ENCODE measurements around the gene MIPEP.
"Not testable (repeated sequence)": the region's sequence is repeated elsewhere in the genome, so short reads cannot be mapped to it uniquely, and the experiment has no call there.

Gene MIPEP

DNA sequence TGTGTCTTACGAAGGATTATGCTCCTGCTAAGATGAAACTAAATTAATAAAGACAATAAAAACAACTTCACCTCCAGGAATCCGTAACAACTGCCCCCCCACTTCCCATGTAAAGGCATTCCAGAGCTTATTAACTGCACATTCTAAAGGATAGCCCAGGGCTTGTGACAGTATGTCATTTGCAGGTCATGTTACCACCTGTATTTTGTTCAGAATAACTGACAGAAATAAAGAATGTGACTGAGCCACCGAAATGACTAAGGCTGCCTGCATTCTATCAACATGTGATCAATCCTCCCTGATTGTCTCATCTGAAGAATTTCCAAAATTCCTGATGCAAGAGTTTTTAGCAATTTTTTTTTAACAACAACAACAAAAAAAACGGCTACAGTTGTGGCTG lies 117.2 kb downstream of the MIPEP start:
- no peak for DNase-seq

DNA sequence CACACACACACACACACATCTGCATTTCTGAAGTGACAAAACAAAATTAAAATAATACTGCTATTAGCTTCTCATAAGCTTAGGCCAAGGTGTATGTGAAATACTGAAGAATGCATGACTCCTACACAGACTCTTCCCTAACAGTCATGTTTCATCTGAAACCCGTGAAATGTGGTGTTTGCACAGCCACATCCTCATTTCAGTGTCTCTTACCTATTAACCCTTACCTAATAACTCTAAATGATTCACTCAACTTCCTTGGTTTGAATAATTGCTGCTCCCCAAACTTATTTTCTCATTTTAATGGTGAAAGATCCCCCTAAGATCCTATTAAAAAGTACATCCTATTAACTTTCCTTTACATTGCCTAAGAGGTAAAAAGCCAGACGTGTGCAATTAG lies 117.6 kb downstream of the MIPEP start:
- no peak for DNase-seq

DNA sequence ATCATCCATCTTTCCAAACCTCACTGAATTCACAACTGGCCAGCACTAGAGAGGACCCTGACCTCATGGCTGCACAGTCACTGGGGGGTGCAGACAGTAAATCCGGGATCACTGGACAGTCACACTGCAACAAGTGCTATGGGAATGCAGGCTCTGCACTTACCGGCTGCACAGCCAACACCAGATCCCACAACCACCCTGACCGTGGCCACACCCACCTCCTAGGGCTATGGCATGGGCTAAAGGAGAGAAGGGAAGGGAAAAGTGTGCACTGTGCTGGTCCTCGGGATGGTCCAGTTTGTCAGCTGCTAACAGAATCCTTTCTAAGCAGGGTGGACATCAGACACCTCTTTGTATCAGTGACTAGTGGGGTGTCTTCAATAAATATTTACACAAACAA lies 118.2 kb downstream of the MIPEP start:
- DNase-seq = no peak

DNA sequence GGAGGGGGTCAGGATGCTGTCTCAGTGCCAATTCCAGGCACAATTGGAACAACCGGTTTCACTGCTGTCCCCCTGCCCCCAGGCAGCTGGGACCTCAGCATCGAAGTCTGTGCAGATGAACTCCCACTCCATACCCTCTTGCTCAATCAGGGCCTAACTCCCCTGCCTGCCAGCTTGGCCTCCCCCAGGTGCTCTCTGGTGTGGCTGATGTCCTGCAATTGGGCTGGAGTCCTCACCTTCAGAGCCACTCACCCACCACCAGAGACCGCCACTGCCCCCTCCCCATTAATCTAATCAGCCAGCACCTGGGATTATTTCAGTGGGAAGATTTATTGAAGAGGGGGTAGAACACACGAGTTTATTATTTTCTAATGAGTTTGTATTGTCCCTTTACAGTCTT lies 118.8 kb downstream of the MIPEP start:
- no peak for DNase-seq

DNA sequence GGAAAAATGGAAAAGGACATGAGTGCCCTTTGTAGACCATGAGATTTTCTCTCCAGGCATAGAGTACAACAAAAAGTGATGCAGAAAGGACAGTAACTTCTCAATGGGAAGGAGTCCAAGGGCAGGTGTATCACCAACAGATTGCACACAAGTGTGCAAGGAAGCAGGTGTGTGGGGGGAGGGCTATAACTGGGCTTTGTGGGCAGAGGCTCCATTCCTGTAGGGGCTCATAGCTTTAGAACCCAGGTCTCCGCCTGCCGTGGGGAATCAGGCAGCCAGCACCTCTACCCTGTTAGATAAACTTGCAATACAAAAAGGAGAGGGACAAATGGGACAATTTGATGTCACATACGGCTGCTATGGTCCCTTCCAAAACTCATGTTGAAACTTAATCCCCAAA lies 119.8 kb downstream of the MIPEP start:
- DNase-seq = no peak

DNA sequence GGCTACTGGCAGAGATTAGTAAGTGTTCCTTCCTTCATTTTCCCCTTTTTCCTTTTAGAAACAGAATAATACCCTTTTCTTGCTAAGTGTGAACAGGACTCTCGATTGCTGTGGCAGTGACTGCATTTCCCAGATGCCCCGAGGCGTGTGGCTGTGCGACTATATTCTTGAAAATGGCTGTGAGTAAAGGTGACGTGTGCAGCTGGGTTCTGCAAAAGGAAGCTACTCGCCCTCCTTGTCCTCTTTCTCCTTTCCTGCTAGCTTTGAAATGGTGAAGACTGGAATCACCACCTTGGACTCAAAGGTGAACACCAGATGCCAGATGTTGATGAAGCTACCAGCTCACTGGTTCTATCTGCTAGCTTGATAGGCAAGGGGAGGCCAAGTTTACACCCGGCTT lies 121.4 kb downstream of the MIPEP start:
- DNase-seq = no peak

DNA sequence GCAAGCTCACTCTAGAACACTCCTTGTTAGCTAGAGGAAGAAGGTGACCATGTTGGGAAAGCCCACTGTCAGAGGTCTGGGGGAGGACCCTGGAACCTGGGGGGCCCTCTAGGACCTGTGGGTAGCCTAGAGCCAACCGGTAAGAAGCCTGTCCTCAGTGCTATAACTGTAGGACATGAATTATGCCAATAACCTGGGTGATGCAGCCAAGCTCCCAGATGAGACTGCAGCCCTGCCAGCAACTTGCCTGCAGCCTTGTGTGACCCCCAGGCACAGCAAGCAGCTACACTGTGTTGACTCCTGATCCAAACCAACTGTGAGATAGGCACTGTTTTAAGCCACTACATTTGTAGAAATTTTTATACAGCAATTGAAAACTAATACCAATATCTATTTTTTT lies 122.3 kb downstream of the MIPEP start:
- no peak for DNase-seq

DNA sequence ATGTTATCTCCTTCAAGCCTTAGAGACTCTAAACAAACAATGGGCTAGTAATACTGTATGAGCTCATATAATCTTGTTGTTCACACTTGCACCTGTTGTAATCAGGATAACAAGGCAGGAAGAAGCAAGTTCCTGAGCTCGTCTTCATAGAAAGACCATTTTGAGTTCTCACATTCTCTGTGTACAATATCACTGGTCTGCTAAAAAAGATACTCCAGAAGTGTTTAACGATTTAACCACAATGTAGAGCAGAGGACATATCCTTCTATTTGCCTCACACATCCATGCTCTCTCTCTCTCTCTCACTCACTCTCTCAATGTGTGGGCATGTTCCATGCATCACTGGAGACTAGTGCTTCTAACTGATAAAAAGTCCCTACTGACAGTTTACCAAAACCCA lies 122.9 kb downstream of the MIPEP start:
- DNase-seq = no peak

DNA sequence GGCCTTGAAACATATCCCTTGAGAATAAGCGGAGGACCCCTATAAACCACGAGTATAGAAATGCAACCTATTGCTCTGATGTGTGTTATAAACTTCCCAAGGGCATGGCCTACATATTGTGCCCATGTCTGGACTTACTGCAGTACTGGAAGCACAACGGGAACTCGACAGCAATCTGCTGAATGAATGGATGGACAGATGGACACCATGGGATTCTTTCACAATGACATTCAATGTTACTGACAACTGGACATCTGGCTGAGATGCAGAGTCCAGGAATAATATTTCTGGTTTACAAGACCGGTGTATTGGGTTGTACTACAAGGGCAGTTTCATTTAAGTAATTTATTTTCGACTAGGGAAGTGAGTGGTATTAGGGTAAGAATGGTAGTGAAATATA lies 123.7 kb downstream of the MIPEP start:
- no peak for DNase-seq

DNA sequence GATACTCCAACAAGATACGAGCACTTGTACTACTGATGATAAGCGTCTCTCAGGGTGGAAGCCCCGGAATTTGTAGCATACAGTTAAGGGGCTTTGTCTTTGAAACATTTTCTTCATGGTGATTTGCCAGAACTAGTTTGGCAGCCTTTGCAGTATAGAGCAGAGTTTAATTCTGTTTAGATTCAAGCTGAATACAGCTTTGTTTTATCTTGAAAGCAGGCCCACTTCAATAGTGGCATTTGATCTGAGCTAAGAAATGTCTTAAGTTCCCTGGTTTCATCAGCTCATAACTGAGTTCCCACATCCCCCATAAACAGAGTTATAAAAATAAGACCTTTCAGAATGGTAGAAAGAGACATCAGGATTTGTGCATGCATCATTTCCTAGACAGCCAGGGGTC lies 125.9 kb downstream of the MIPEP start:
- no peak for DNase-seq

DNA sequence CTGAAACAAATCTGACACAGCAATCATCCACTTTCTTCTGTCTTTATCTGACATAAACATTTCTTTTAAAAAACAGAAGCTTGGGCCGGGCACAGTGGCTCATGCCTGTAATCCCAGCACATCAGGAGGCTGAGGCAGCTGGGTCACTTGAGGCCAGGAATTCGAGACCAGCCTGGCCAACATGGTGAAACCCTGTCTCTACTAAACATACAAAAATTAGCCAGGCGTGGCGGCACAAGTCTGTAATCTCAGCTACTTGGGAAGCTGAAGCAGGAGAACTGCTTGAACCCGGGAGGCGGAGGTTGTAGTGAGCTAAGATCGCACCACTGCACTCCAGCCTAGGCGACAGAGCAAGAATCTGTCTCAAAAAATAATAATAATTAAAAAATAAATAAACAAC lies 127.4 kb downstream of the MIPEP start:
- not testable (repeated sequence) for DNase-seq

DNA sequence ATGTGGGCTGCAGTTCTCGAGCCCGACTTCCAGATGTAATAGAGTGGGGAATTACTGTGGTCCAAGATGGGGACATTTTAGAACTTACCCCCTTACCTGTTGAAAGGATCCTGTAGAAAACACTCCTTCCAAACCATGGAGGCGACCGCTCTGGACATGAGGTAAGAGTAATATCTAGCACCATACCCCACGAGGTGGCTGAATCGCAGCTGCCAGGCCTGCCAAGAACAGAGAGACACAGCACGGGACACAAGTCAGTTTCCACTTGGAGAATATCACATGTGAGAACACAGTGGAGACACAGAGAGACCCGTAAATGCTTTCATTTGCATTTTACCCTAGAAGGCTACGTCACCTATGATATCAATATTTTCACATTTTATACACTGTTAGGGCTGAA lies 129.2 kb downstream of the MIPEP start:
- DNase-seq = no peak

DNA sequence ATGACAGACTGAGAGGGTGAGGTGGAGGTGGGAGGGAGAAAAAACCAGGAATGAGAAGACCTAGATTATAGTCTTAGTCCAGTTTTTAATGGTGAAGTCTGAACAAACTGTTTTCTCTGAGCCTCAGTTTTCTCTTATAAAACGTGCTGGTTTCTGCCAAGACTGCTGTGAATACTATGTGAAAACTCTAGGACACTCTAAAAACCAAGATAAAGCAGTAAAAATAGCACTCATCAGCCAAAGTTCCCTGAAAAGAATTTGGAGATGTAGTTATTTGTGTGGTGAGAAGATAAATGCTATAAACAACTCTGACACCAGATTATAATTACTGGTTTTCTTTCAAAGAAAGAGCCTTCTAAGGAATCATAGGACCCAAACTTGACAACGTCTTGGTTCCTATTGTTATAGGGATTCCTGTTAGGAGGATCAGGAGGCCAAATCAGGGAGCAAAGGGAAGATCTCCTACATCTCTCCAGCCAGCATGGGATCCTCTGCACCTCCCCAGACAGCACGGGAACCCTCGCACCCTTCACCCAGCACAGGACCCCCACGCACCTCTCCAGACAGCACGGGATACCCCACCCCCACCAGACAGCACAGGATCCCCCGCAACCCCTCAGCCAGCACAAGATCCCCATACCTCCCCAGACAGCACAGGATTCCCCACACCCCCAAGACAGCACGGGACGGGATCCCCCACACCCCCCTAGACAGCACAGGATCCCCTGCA lies 130.2 kb downstream of the MIPEP start:
- DNase-seq = no peak

DNA sequence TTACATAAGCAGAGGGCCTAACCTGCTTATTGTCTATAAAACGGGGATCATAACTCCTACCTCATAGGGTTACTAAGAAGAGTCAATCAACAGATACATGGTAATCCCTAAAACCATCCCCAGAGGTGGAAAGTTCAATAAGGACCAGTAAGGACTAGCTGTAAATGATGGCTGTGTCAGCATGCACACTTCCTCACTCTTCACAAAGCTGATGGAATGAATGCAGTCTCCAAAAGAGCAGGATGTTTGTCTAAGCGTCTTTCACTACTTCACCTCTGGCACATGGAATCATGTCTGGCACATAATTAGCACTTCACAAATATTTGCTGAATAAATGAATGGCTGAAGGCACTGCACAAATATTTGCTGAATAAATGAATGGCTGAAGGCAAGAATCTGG lies 134.2 kb downstream of the MIPEP start:
- DNase-seq = no peak

DNA sequence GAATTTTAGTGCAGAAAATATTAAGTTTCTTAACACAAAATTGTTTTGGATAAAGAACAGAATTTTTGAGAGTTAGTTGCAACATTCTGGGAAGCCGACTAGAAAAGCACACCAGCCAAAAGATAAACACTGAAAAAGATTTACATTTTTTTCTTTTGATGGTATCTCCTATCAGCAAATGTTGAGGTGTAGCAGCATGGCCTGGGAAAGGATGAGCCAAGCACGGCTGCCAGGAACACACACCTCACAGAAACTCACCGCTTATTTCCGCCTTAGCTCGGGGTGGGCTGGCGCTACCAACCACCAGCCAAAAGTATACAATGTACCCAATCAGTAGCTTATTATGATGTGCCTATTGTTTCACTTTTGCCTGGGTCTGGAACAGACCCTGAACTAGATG lies 134.7 kb downstream of the MIPEP start:
- peak in 3 of 5 donors; percentile 11 to 50 (median 20) for DNase-seq

DNA sequence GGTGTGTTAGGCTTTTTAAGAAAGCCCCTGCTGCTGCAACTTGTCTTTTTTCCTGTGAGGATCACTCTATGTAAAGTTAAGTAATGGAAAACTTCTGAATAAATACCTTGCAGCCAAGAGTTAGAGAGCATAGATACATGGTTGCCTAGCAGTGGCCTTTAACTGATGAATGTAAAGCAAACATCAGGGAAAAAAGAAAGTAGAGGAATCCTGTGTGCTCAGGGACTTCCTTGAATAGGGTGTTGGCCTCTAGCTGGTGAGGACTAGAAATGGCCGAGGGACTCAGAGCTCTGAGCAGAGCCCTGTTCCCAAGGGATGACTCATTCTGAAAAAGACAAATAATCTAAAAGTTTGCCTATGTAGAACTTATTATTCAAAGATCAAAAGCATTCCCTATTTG lies 135.7 kb downstream of the MIPEP start:
- no peak for DNase-seq

DNA sequence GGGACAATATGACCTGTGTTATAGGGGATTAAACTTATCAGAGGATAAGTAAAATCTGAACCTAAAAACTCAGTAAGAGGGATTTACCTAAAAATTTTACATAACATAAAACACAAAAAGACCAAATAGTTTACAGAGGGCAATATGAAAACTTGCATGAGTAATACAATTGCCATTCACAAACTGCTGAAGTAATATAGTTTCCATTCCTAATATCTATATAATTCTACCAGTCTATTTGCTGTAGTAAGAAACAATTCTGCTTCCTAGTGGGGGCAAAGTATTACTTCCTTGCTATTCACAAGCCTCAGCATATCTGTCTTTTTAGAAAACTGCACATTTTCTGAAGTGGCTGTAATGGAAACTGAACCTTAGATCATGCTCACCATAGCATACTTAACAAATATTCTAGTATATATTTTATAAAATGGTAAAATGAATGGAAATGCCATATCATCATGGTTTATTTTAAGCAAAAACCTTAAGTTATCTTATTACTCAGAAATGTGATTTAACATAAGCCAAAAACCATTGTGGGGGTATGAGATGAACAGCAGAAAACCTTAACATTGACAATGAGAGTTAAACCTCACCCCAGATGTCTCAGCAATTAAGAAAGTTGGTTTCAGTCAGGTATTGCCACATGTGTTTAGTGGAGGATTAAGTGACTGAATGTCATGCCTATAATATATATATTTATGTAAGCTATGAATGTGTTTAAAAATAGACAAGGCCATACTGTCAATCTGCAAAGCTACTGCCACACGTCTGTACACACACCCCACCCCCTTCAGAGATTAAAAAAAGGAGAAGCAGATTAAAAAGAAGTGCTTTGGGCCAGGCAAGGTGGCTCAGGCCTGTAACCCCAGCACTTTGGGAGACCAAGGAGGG lies 136.8 kb downstream of the MIPEP start:
- DNase-seq = peak in 1 of 5 donors; percentile 27

DNA sequence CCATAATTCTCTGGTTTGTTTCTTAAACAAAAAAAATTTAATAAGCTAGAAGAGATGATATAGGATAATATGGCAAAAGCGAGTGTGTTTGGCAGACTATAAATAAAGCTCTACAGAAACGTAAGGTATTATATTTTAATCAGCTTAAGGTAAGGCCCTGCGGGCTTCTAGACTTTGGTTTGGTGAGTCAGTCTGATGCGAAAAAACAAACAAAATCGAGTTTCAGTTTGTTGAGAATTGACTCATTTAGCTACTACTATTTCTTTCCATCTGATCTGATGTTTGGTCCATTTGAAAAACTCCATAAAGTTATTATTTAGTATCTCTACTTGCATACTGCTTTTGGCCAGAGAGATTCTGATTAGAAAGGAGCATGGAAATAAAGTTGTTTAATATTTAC lies 138.0 kb downstream of the MIPEP start:
- peak in 1 of 5 donors; percentile 49 for DNase-seq

DNA sequence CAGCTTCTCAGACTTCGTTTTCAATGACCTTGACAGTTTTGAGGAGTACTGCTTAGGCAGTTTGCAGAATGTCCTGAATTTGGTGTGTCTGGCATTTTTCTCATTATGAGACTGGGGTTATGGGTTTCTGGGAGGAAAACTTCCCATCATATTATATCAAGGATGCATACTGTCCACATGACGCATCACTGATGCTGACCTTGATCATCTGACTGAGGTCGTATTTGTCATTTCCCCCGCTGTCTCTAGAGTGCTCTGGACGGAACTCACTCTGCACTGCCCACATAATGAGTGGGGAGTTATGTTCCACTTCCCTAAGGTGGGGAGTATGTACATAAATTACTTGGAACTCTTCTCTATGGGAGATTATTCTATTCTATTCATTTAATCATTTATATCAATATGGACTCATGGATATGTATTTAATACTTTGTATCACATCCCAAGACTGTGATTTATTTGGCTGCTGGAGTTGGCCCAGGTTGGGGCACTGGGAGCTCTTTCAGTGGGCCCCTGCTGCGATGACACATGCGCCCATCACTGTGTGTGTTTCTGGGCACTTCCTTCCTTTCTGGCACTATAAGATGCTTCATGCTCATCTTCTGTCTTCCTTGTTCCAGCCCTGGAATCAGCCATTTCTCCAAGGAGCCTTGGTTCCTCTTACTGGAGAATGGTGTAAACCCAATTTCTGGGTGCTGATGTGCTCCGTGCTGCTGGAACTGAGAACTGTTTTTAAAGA lies 138.6 kb downstream of the MIPEP start:
- peak in 1 of 5 donors; percentile 14 for DNase-seq

DNA sequence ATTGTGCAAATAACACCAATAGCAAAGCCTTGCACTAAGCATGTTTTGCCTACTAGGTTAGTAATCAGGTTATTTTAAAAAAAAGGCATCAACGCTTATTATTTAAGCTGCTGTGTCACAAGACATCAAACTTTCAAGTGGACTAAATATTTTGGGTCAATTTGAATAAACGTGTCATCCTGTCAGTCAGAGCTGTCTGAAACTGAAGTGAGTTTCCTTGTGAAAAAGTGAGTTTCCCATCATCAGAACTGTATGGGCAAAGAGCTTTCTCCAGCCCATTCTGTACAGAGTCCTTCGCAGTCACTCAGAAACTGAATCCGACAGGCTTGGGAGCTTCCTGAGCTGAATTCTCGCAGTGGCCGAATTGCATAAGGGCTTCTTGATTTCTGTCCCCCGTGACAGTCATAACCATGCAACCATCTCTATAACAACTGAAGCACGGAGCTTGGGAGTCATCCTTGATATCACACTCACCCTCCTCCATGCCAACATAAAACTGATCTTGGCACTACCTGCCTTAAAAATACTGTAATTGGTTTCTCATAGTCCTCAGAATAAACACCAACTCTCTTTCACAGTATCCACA lies 139.8 kb downstream of the MIPEP start:
- no peak for DNase-seq

DNA sequence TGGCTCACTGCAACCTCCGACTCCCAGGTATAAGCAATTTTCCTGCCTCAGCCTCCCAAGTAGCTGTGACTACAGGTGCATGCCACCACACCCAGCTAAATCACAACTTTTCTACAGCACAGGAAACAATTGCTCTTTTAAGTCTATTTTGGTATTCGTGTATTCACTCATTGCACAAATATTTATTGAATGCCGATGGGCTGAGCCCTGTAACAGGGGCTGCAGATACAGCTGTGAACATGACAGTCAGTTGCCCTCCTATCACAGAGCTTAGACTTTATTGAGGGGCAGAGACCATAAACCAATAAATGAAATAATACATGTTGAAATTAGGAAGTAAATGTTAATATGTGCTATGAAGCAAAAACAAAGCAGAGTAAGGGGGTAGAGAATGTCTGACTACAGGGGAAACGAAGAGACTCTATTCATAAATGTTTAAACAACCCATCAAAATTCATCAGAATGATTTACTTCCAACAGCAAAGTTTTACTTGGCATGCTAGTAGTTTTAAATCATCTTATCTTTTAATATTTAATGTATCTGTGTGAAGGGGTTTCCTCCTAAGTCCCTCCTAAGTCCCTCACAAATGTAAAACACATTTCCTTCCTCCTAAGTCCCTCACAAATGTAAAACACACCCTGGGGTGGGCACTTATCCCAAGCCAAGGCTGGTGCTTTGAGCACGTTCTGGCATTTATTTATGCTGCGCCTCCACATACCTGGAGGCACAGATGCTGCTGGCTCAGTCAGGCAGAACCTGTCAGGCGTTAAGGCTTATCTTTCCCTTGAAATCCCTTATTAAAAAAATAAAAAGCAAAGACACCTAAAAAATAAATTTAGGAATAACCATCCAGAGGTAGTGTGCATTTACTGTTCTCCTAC lies 140.8 kb downstream of the MIPEP start:
- no peak for DNase-seq

DNA sequence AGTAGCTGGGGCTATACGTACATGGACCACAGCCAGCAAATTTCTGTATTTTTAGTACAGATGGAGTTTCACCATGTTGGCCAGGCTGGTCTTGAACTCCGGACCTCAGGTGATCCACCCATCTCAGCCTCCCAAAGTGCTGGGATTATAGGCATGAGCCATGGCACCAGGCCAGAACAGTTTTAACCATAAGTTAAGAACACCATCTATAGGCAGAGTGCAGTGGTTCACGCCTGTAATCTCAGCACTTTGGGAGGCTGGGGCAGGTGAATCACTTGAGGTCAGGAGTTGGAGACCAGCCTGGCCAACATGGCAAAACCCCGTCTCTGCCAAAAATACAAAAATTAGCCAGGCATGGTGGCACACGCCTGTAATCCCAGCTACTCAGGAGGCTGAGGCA lies 143.1 kb downstream of the MIPEP start:
- DNase-seq = not testable (repeated sequence)

All from T-helper 1 cell (primary cell).